ENCODE results near the gene PCYOX1L.

PCYOX1L gene

DNA sequence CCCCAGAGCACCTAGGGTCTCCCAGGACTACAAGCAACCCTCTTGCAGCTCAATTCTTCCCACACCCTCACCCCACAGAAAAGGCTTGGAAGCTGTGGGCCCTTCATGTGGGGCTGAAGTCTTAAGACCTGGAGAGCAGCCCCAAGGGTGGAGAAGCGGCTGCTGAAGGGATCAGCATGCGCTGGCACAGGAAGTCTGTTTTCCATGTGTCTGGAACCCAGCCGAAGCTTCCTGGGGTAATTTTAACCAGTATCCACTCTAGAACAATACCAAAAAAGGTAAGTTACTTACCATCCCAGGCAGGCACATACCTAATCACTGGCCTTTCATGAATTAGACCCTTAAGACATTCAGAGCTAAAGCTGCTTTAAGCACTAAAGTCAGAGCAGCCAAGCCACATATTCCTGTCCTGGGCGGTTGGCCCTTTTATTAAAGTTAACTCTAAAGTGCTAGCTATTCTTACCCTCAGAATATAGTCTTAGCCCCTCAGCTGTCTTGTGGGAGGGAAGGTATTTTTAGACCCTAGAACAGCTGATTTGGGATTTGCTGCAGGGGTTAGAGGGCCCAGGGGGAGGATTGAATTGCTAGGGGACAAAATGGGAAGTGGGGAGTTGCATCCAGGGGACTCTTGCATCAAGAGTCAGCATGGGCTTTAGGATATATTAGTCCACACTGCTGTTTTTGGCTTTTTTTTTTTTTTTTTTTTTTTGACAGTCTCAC is 14.4 kb downstream of the PCYOX1L start:
- no peak for DNase-seq
- no peaks in the 10 kb centered on the region for H3K36me3 ChIP-seq (replicated peaks)
- H3K4me3 ChIP-seq (ENCODE audit: low read depth, low read length) = no peak overlapping the region
- in situ Hi-C loops (cut with HindIII; ENCODE audit: low pct_ligation_motif_present, low sequenced_read_pairs) = no loop called here
- TF ChIP-seq, protein P1, sequence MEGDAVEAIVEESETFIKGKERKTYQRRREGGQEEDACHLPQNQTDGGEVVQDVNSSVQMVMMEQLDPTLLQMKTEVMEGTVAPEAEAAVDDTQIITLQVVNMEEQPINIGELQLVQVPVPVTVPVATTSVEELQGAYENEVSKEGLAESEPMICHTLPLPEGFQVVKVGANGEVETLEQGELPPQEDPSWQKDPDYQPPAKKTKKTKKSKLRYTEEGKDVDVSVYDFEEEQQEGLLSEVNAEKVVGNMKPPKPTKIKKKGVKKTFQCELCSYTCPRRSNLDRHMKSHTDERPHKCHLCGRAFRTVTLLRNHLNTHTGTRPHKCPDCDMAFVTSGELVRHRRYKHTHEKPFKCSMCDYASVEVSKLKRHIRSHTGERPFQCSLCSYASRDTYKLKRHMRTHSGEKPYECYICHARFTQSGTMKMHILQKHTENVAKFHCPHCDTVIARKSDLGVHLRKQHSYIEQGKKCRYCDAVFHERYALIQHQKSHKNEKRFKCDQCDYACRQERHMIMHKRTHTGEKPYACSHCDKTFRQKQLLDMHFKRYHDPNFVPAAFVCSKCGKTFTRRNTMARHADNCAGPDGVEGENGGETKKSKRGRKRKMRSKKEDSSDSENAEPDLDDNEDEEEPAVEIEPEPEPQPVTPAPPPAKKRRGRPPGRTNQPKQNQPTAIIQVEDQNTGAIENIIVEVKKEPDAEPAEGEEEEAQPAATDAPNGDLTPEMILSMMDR (IDR thresholded peaks at IDR 0.05; ENCODE audit: low read depth, low read length, missing control alignments) = no peak
- H3K27ac ChIP-seq = no peak overlapping the region
- no peaks in the 10 kb centered on the region for H3K27me3 ChIP-seq (replicated peaks)

DNA sequence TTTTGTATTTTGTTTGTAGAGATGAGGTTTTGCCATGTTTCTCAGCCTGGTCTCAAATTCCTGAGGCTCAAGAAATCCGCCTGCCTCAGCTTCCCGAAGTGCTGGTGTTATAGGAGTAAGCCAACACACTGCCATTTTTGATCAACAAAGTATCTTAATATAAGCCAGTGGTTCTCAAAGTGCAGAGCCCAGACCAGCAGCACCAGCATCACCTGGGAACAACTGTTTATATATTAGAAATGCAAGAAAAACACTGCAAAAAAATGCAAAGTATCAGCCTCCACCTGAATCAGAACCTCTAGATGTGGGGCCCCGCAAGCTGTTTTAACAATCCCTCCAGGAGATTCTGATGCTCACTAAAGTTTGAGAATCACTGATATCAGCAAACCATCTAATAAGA is 15.1 kb downstream of the PCYOX1L start:
- TF ChIP-seq, protein P1 (IDR thresholded peaks at IDR 0.05; ENCODE audit: low read depth, low read length, missing control alignments) = no peak
- DNase-seq = no peak
- Histone ChIP-seq H3K27ac (no peak overlapping the region), H3K27me3 (replicated peaks) (no peaks in the 10 kb centered on the region), H3K36me3 (replicated peaks) (no peaks in the 10 kb centered on the region), H3K4me3 (ENCODE audit: low read depth, low read length) (no peak overlapping the region)
- in situ Hi-C loops (cut with HindIII; ENCODE audit: low pct_ligation_motif_present, low sequenced_read_pairs) = no loop called here

DNA sequence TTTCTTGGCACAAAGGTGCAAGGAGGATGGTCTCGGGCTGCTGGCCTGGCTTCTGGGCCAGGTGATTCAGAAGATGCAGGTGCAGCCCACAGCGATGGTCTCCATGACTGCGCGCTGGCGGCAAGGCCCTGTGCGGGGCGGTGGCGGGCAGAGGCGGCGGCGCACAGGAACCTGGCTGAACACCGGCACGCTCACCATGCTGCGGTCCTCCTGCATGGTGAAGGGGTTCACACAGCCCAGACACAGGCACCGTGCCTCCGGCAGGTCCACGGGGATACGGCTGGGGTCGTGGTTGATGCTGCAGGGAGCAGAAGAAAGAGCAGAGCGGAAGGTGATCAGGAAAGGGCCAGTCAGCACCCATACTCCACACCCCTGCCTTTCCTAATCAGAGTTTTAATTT is 16.5 kb downstream of the PCYOX1L start:
- no peak overlapping the region for H3K27ac ChIP-seq
- no peak for DNase-seq
- no peaks in the 10 kb centered on the region for H3K36me3 ChIP-seq (replicated peaks)
- TF ChIP-seq, protein P1 (IDR thresholded peaks at IDR 0.05; ENCODE audit: low read depth, low read length, missing control alignments) = no peak
- no peak overlapping the region for H3K4me3 ChIP-seq (ENCODE audit: low read depth, low read length)
- H3K27me3 ChIP-seq (replicated peaks) = no peaks in the 10 kb centered on the region
- in situ Hi-C loops (cut with HindIII; ENCODE audit: low pct_ligation_motif_present, low sequenced_read_pairs) = no loop called here

DNA sequence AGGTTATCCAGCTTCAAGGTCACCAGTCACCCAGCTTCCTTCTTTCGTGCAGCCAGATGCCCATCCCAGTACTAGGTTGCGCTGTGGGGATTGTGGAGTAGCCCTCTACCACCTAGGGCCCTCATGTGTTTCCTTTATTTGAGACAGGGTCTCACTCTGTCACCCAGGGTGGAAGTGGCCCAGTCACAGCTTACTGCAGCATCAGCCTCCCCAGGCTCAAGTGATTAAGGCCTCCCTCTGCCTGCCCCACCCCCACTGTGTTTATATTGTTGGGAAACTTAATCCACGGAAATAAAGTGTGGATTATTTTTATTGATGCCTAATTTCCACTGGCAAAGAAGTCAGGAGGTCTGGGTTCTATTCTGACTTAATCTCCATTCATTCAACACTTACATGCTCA is 17.0 kb downstream of the PCYOX1L start:
- Histone ChIP-seq H3K4me3 (ENCODE audit: low read depth, low read length) (no peak overlapping the region), H3K27me3 (replicated peaks) (no peaks in the 10 kb centered on the region), H3K36me3 (replicated peaks) (no peaks in the 10 kb centered on the region), H3K27ac (no peak overlapping the region)
- in situ Hi-C loops (cut with HindIII; ENCODE audit: low pct_ligation_motif_present, low sequenced_read_pairs) = no loop called here
- TF ChIP-seq, protein P1 (IDR thresholded peaks at IDR 0.05; ENCODE audit: low read depth, low read length, missing control alignments) = no peak
- no peak for DNase-seq

DNA sequence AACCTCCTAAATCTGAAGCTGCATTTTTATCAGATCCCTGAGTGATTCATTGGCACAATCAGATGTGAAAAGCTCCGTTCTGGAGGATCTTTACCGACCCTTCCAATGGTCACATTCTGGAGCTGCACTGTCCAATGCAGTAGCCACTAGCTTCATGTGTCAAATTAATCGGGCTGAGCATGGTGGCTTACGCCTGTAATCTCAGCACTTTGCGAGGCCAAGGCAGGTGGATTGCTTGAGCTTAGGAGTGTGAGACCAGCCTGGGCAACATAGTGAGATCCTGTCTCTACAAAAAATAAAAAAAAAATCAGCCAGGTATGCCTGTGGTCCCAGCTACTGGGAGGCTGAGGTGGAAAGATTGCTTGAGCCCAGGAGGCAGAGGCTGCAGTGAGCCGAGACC is 17.6 kb downstream of the PCYOX1L start:
- DNase-seq = no peak
- Histone ChIP-seq H3K36me3 (replicated peaks) (no peaks in the 10 kb centered on the region), H3K27me3 (replicated peaks) (no peaks in the 10 kb centered on the region), H3K27ac (no peak overlapping the region), H3K4me3 (ENCODE audit: low read depth, low read length) (no peak overlapping the region)
- in situ Hi-C loops (cut with HindIII; ENCODE audit: low pct_ligation_motif_present, low sequenced_read_pairs) = no loop called here
- TF ChIP-seq, protein P1 (IDR thresholded peaks at IDR 0.05; ENCODE audit: low read depth, low read length, missing control alignments) = no peak

DNA sequence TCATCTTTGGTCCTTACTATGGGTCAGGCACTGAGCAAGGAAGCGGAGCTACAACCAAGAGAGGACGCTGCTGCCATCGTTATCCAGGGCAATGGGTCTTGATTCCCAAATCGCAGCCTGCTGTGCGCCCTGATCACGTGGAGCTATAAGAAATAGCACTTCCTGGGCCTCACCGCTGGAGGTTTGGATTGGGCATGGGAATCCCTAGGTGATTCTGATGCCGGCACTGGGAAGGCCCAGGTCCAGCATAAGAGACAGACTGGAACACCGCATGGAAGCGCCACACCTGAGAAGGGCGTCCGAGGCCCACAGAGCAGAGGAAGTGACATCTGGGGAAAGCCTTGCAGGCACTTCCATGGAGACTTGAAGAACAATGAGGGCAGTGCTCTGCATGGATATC is 18.3 kb downstream of the PCYOX1L start:
- DNase-seq = no peak
- Histone ChIP-seq H3K27ac (no peak overlapping the region), H3K27me3 (replicated peaks) (no peaks in the 10 kb centered on the region), H3K4me3 (ENCODE audit: low read depth, low read length) (no peak overlapping the region), H3K36me3 (replicated peaks) (no peaks in the 10 kb centered on the region)
- in situ Hi-C loops (cut with HindIII; ENCODE audit: low pct_ligation_motif_present, low sequenced_read_pairs) = no loop called here
- TF ChIP-seq, protein P1 (IDR thresholded peaks at IDR 0.05; ENCODE audit: low read depth, low read length, missing control alignments) = no peak
